HG03460 (cell line): Measurements from ENCODE around the gene CEACAM4.

Experiments used
- ATAC-seq: cut with Tn5 transposase; IDR thresholded peaks from one replicate; pipeline ENCODE4 v1.9.1; 2021; ENCODE audit not compliant: unreplicated experiment

Gene CEACAM4

DNA sequence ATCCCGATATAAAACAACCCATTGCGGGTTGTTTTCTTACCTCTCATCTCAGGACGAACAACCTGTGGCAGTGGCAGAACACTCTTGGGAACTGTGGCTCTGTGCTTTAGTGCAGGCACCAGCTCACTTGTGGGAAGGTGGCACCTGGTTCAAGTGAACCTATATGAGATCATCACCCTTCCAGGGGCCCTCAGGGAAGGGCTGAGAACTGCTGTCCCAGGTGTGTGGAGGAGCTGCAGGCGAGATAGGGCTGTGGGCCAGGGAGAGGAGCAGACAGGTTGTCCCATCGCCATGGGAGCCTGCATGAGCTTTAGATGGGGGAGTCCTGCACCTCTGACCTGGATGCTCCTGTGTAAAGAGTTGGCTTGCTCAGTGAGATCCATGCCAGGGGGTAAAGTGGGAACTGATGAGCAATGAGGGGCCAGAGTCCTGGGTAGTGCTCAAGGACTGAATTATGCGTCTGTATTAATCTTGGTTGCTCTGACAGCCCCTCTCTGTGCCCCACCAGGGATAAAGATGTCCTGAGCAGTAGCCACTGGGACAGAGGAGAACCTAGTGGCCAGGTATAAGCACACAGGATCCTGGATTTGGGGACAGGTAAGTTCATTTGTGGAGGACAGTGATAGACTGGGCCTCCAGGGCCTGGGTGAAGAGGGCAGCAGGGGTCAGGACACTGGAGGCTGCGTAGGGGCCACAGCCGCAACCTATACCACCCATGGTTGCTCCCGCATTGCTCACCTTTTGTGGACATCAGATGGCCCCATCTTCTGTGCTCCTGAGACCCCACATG lies 8.7 kb downstream of the CEACAM4 start:
- no peak for ATAC-seq

DNA sequence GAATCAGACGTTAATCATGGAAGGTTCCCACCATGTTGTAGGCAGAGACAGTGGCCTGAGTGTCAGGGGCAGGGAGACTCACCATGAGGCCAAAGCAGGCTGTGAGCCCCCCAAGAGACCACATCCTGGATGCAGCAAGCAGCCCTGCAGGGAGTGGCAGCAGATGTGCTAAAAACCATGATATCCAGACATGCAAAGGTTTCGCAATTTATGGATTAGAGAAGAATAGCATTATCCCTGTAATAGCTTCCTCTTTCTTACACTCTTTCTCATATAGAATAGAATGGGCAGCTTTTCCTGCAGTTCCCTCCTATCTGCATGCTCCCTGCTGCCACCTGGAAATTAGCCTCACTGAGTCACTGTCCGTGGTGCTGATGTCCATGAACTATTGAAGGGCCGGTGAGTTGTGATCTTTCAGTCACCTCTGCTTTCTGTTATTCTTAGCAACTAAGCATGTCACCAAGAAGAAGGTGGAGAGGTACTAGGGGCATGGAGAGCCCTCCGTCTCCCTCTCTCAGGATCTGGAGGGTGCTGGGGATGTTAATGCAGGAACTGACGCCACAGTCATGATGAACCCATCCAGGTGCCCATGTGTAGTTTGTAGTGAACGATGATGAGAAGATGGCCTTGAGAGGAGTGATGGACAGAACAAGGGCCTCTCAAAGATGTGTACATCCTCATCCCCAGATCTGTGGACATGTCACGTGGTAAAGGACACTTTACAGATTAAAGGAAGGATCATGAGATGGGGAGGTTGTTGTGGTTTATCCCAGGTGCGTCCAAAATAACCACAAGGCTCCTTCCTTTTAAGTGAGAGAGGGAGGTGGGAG lies 9.9 kb downstream of the CEACAM4 start:
- ATAC-seq = no peak

DNA sequence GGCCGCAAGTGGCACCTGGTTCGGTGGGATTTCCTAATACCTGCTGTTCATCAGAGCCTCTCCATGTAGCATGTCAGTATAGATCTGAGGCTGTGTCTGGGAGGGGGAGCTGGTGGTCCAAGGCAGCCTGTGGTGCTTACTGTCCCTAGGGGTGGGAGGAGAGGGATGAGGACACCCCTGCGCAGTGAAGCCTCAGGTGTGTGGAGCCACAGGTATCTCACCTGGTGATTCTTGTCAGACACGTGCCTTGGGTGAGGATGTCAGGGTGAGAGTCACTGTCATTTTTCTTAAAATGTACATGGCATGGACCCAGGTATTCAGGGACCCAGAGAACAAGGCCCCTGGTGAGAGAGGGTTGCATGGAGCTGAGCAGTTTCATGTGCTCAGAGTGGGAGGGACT lies 11.7 kb downstream of the CEACAM4 start:
- no peak for ATAC-seq

DNA sequence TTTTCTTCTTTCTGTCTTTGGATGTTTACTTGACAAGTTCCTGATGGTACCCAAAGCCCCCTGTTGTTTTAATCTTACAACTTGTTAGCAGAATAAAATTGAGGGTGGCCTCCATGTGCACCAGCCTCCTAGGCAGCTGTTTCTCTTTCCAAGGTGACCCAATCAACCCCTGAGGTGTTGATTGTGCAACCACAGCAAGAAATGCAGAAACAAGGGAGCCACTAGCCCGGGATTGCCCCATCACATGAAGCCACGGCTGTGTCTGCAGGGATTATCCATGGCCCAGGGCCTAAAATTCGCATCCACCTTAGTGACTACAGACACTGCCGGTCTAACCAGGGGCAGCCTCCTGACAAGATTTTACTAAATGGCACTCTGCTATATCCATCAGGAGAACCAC lies 14.4 kb downstream of the CEACAM4 start:
- ATAC-seq = no peak

DNA sequence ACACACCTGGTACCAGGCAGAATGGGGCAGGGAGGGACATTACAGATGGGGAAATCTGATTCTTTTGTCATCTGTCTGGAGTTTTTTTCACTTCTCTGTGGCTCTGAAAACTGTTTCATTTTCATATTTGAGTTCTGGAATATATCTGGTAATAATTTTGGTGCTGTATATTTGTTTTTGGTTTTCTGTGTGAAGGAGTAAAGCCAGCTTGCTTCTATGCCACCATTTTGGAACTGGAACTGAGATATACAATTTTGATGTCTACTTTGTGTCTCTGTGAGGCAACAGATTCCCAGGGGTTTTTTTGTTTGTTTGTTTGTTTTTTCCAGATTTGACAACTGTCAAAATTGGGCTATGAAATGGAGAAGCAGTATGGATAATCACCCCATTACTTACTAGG lies 16.1 kb downstream of the CEACAM4 start:
- ATAC-seq = no peak

DNA sequence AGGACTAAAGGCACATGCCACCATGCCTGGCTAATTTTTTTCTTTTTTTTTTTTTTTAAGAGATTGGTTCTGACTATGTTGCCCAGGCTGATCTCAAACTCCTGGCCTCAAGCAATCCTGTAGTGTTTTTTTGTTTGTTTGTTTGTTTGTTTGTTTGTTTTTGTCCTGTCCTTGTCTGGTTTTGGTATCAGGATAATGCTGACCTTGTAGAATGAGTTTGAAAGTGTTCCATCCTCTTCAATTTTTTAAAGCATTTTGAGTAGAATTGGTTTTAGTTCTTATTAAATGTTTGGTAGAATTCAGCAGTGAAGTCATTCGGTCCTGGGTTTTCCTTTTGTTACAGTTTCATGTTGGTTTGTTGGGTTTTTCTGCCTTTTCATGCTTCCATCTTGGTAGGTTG lies 19.2 kb downstream of the CEACAM4 start:
- no peak for ATAC-seq

DNA sequence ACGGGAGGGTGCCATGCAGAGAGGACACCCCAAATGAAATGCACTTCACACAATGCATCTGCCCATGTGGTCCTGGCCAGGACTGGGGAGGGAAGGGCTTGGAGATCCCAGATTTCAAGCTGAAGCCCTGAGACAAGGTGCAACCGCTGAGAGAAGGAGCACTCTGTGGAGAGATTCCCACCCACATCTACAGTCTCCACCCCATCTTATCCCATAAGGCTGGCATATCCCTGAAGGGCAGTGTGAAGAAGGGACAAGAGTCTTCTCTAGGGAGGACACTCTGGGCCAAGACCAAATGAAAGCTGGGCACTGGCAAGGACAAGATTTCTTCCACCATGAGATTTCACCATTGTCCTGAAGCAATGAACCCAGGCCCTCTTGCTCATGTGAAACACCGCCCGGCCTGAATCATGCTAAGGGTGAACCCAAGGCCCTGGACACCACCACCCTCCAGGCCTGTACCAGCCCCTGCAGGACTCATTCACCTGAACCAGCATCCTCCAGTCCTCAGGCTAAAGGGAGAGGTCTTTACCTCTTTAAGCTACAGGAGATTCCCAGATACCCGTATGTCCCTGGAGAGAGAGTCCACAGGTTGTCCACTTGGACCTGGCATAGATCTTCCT lies 20.5 kb downstream of the CEACAM4 start:
- ATAC-seq = no peak

DNA sequence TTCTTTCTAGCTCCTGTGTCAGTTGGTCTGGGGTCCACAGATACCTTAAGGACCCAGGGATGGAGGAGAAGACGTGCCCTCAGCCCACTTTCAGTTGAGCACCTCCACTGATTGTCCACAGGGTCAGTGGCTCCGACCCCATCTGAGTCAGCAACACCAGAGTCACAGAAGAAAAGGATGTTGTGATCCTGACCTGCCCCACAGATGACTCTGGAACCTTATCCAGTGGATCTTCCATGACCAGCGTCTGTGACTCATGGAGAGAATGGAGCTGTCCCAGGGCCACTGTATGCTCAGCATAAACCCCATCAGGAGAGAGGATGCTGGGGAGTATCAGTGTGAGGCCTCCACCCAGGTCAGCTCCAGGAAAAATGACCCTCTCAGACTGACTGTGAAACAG lies 22.0 kb downstream of the CEACAM4 start:
- no peak for ATAC-seq

DNA sequence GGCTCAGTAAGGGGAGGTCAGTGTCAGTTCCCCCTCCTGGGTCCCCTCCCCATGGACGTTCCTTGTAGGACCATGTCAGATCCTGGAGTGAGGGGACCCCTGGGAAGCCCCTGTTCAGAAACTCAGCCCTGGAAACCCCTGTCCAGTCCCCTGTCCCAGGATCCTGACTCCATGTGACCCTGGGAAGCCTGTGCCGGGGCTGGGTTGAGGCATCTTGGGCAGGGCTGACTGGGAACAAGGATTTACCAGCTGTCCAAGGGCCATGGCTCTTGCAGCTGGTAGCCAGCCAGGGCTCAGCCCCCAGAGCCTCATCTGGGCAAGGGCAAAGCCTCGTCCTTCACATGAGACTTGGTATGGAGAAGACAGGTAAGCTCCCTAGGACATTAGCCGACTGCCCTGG lies 25.1 kb downstream of the CEACAM4 start:
- no peak for ATAC-seq

DNA sequence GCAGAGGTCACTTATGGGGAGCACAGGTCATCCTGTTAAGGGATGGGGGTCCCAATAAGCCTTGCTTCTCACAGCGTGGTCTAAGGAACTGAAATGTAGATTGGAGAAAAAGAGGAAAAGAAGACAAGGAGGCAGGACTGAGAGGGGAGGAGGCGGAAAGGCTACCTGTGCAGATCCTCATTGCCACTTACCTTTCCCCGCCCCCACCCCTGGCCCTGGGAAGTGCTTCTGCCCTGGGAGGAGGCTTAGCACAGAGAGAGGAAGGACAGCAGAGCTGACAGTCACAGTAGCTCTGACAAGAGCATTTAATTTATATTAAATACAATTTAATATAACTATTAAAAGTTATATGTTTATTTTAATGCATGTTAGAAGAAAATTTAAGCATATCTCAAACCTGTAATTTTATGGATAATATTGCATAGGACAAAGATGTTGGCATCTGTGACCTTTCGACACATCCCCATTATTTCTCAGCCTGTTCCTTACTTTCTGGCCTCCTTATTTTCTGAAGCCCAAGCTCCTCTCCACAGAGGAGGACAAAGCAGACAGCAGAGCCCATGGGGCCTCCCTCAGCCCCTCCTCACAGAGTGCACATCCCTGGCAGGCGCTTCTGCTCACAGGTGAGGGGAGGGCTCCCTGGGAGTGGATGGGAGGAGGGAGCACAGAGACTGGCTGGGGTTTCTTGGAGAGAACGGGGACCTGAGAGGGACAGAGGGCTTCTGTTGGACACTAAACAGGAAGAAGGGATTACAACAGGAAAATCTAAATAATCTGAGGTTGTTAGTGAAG lies 27.5 kb downstream of the CEACAM4 start:
- ATAC-seq = no peak

DNA sequence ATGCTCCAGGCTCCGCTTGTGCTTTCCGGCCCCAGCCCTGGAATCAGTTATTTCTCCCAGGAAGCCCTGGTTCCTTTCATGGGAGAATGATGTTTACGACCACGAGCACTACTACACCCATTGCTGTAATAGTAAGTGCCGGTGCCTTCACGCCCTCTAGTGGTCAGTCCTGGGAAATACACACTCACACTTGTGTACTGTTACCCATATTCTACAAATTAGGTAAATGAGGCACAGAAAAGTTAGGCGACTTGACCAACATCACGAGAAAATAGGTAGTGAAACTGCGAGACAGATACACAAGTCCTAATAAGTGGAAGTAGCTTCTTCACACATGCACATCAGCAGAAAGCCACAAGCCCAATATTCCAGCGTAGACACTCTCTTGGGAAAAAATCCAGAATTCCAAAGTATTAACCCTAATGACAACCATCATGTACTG lies 29.3 kb downstream of the CEACAM4 start:
- no peak for ATAC-seq

DNA sequence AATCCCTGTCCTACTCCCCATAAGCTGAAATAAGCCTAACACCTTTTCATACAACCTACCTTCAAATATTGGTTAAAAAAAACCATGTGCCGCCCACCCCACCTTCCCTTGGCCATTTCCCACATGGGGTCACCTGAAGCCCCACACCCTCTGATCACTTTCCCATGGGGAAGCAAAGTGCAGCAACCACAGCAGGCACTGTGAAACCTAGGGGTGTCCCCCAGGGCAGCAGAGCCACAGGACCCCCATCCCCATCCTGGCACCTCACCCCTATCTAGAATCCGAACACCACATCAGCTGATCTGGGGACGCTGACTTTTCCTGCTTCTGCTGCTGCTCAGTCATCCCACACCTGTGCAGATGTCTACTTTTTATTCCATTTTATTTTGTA lies 31.0 kb downstream of the CEACAM4 start:
- ATAC-seq = no peak

DNA sequence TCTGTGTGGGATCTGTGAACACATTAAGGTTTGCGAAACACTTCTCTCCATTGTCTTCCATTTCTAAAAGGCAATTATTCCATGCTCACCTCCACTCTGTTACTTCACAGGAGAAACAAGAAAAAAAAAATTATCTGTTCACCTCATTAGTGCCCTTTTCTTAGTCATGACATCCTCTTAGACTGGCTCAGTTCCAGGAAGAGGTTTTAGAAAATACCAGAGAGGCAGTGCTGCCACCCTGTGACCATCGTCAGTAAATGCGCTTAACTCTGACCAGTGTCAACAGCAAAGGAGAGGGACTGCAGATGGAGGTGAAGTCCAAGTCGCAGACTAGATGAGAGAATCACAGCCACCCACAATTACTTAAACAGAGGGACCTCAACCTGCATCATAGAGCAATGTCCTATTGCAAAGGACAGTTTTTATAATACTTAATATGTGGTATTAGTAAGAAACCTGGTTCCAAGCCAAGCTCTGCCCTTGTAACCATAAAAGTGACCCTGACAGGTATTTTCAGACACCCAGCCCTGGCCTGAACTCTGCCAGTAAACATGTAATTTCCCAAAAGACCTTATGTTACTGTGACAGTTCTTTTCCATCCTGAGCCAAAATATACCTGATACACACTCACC lies 31.5 kb downstream of the CEACAM4 start:
- no peak for ATAC-seq

DNA sequence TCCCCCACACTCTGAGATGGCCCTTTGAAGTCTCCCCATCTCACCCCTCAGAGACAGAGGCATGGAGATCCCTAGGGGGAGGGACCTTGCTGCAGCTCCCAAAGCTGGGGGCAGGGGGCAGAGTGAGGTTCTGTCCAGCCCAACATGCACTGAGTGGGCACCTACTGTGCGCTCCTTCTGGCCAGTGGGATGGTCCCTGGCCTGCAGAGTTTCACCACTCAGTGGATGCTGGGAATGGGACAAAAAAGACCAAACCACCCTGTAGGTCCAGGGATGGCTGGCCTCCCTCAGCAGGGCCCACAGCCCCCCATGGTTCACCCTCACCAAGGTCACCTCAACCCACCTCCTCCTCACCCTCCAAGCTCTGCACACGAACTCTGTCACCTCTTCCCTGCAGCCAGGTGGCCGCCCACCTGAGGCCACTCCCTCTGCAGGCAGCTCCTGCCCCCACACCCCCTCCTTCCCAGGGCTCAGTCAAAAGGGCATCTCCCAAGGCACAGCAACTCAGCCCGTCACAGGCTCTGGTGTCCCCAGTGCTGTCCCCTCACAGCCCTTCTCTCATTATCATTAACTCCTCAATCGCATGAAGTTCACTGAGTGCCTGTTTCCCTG lies 34.8 kb downstream of the CEACAM4 start:
- ATAC-seq = no peak

DNA sequence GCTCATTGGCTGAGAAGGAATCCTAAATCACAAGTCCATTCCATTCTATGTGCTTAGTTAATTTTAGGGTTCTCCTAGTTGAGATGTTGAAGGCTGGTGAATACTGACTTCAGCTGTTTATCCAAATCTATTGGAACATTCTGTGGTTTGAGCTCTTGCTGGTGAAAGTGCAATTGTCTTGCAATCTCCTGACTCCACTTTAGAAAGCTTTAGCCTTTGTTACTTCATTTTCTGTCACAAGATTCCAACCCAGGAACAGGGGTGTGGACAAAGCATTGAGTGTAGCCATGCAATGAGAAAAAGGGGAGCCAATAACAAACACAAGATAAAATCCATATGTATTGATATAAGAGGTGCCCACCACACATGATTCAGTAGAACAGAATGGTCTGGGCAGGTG lies 35.9 kb downstream of the CEACAM4 start:
- no peak for ATAC-seq

DNA sequence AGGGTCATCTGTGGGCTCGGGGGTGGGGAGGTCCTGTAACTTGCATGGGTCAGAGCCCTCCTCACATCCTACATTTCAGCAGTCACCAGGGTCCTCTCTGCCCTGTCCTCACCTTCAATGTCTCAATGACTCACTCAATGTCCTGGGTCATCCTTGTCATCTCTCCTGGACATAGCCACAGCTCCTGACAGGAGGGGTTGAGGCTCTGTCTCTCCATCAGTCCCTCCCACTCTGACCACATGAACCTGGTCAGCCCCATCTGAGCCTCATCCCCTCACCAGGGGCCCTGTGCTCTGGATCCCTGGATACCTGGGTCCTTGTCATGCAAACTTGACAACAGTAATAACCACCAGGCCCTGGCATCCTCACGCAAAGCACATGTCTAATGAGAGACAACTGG lies 37.5 kb downstream of the CEACAM4 start:
- ATAC-seq = no peak

DNA sequence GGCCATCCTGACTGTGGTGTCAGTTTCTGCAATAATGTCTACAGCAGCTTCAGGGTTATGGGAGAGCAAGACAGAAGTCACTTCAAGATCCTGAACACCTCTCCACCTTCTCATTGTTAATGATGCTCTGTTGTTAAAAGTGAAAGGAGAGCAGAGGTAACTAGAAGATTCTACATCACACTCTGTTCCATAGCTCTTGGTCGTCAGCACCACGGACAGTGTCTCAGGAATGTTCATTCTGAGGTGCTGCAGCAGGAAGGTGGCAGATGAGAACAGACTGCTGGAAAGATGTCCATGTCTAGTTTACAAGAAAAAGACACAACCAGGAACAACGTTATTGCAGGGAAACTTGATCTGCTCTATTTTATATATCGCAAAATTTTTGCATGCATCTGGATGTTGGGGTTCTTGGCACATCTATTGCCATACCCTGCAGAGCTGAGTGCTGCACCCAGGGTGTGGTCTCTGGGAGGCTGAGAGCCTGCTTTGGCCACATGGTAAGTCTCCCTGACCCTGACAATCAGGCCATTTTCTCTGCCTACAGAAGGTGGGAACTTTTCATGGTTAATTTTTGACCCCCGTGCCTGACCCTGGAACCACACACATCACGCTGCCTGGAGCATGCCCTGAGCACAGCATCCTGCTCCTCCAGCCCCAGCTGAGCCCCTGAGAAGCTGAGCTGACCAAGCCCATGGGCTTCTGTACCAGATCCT lies 38.2 kb downstream of the CEACAM4 start:
- ATAC-seq = no peak

DNA sequence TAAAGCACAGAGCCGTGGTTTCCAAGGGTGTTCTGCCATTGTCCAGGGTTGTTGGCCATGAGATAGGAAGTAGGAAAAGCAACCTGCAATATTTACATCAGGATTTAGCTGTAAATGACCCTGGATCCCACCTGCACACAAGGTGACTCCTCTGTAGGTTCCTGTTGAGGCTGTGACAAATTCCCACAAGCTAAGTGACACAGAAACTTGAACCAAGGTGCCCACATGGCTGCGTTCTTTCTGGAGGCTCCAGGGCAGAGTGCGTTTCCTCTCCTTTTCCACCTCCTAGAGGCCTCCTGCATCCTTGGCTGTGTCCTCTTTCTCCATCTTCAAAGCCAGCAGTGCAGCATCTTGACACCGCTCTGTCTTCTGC lies 39.0 kb downstream of the CEACAM4 start:
- no peak for ATAC-seq

DNA sequence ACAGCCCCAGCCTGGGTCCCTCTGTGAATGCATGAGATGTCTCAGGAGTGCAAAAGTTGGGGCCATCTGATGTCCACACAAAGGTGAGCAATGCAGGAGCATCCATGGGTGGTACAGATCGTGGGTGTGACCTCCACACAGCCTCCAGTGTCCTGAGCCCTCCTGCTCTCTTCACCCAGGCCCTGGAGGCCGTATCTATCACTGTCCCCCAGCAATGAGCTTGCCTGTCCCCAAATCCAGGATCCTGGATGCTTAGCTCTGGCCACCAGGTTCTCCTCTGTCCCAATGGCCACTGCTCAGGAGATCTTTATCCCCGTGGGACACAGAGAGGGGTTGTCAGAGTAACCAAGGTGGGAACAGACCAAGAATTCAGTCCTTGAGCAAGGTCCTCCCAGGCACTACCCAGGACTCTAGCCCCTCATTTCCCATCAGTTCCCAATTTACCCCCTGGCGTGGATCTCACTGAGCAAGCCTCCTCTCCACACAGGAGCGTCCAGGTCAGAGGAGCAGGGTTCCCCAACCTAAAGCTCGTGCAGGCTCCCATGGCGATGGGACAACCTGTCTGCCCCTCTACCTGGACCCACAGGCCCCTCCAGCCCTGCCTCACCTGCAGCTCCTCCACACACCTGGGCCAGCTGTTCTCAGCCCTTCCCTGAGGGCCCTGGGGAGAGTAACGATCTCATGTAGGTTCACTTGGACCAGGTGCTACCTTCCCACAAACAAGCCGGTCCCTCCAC lies 39.6 kb downstream of the CEACAM4 start:
- no peak for ATAC-seq
